PFSK-1 (cell line): ENCODE data around the gene TAAR5.

Source experiments
- FOXP2 ChIP-seq: optimal IDR thresholded peaks from 2 replicates; pipeline ENCODE3; 2011; ENCODE audit warnings: borderline replicate concordance, control low read depth, inconsistent platforms; ENCODE audit not compliant: insufficient read depth; ENCODE audit errors: extremely low read length, extremely low read depth
- POLR2AphosphoS5 ChIP-seq: IDR thresholded peaks from 2 replicates; pipeline ENCODE4 v1.6.1; 2012; ENCODE audit warnings: low read depth, mild to moderate bottlenecking, control low read depth, low read length, moderate library complexity
- SIN3A ChIP-seq: IDR thresholded peaks from 2 replicates; pipeline ENCODE4 v1.6.1; 2012; ENCODE audit warnings: mild to moderate bottlenecking, low read length, moderate library complexity, borderline replicate concordance; ENCODE audit not compliant: insufficient read depth
- TAF1 ChIP-seq: IDR thresholded peaks from 2 replicates; pipeline ENCODE4 v1.6.1; 2012; ENCODE audit warnings: low read length, control low read depth, borderline replicate concordance; ENCODE audit not compliant: insufficient read depth
- TF ChIP-seq, protein P1 (sequence below), 2 experiments: IDR thresholded peaks; 2 replicates each; pipeline versions ENCODE4 v1.6.1 to v1.8.0; 2011 to 2012; ENCODE audit warnings: low read depth in 2 of 2, low read length in 2 of 2, control low read depth in 1 of 2, inconsistent platforms in 1 of 2, mild to moderate bottlenecking in 1 of 2, moderate library complexity in 1 of 2; ENCODE audit not compliant: insufficient read depth in 1 of 2

Gene TAAR5

DNA sequence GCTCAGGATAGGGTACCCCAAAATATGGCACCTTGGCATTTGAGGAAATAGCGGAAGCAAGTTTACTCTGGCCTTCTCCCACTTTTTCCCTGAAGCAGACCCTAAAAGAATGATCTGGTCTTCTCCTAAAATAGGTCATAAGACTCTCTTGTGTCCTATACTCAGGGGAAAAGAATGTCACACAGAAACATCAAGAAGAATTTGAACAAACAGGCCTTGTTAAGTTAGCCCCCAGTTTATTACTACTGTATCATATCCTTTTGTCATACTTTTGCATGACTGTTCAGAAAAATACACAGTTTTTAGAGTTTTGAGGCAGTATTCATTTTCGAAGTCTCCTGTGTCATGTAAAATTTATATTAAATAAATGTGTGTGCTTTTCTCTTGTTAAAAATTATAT is 22.1 kb upstream of the TAAR5 start:
- no peak for TF ChIP-seq TAF1
- TF ChIP-seq SIN3A: no peak
- TF ChIP-seq, protein P1, sequence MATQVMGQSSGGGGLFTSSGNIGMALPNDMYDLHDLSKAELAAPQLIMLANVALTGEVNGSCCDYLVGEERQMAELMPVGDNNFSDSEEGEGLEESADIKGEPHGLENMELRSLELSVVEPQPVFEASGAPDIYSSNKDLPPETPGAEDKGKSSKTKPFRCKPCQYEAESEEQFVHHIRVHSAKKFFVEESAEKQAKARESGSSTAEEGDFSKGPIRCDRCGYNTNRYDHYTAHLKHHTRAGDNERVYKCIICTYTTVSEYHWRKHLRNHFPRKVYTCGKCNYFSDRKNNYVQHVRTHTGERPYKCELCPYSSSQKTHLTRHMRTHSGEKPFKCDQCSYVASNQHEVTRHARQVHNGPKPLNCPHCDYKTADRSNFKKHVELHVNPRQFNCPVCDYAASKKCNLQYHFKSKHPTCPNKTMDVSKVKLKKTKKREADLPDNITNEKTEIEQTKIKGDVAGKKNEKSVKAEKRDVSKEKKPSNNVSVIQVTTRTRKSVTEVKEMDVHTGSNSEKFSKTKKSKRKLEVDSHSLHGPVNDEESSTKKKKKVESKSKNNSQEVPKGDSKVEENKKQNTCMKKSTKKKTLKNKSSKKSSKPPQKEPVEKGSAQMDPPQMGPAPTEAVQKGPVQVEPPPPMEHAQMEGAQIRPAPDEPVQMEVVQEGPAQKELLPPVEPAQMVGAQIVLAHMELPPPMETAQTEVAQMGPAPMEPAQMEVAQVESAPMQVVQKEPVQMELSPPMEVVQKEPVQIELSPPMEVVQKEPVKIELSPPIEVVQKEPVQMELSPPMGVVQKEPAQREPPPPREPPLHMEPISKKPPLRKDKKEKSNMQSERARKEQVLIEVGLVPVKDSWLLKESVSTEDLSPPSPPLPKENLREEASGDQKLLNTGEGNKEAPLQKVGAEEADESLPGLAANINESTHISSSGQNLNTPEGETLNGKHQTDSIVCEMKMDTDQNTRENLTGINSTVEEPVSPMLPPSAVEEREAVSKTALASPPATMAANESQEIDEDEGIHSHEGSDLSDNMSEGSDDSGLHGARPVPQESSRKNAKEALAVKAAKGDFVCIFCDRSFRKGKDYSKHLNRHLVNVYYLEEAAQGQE (IDR thresholded peaks at IDR 0.05; ENCODE audit: insufficient read depth in 1 of 2, low read depth in 2 of 2, low read length in 2 of 2): no peak
- no peak for TF ChIP-seq FOXP2
- TF ChIP-seq POLR2AphosphoS5: no peak

DNA sequence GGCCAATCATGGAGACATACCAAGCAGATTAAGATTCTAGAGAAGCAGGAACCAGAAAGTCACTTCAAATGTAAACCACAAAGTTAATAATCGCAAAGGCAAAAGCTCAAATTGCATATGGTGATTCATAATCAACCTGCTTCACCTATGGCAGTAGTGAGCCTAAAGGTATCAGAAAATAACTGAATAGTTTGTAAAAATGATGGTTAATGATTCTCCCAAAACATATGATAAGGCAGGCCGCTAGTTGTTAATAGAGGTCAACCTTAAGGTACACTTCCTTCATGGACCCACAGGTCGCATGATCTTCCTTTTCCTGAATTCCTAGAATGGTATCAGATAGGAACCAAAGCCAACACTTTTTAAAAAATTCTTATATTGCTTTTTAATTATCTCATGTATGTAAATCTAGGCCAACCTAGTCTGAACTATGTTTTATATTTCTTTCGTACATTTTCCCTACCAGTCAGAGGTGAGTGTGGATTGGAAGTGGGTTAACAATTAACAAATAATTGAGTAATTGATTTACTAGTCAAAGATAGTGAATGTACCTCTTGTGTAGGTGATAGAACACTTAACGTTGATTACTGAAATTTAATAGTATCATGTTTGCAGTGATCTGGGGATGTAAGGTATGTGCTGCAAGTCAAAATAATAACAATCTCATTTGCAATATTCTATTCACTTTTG is 18.1 kb upstream of the TAAR5 start:
- TF ChIP-seq TAF1: no peak
- no peak for TF ChIP-seq FOXP2
- TF ChIP-seq, protein P1 (IDR thresholded peaks at IDR 0.05; ENCODE audit: insufficient read depth in 1 of 2, low read depth in 2 of 2, low read length in 2 of 2): no peak
- no peak for TF ChIP-seq SIN3A
- TF ChIP-seq POLR2AphosphoS5: no peak

DNA sequence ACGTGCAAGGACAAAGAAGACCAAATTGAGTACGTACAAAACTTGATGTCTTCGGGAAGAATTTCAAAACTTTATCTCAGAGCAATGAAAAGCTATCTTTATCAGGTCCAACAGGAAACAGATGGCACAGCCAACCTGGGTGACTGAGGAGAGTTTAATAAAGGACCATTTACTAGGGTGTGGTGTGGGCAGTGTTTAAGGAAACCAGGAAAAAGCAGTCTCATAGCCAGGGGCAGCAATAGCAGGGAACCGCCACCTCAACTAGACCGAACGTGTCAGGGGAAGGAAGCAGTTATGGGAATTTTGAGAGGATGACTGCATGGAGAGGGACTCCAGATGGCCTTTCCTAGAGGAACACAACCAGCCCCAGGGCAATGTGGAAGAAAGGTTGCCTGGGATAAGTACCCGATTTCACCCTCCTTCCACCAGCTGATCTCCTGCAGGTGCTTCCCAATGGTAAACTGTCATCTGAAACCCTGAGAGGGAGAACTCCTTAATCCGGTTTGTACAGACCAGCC is 15.2 kb upstream of the TAAR5 start:
- no peak for TF ChIP-seq SIN3A
- TF ChIP-seq, protein P1 (IDR thresholded peaks at IDR 0.05; ENCODE audit: insufficient read depth in 1 of 2, low read depth in 2 of 2, low read length in 2 of 2): no peak
- no peak for TF ChIP-seq TAF1
- TF ChIP-seq POLR2AphosphoS5: no peak
- no peak for TF ChIP-seq FOXP2

DNA sequence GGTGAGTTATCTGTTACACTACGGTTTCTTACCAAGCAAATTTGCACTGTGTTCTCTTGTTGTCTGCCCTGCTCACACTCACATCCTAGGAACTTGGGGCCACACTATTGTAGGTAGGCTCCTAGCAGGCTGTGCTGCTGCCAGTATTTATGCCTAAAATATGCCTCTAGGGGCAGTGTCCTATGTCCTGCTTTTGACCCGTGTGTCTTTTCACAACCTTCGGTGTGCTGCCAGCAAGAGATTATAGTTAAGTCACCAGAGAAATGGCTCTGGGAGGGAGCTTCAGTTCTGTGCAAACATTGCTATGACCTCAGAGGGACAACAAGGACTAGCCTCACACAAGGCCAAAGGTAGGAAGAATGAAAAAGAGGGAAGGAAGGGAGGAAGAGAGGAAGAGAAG is 8.9 kb upstream of the TAAR5 start:
- TF ChIP-seq TAF1: no peak
- TF ChIP-seq SIN3A: no peak
- TF ChIP-seq FOXP2: no peak
- TF ChIP-seq, protein P1 (IDR thresholded peaks at IDR 0.05; ENCODE audit: insufficient read depth in 1 of 2, low read depth in 2 of 2, low read length in 2 of 2): no peak
- no peak for TF ChIP-seq POLR2AphosphoS5

DNA sequence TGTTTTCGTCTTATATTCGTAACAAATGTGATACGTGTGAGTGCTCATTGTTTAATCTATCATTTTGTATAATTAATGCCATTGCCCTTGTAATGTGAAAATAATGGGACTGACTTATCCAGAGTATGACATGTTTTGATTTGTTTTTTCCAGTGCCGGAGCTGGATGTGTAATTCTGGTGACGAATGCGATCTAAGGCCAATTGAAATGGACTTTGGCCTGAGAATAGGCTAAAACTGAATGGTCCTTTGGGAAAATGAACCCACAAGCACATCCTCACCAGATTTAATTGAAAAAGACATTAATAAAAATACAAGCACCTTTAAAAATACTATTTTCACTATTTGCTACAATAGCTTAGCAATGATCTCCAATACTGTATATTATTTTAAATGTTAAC is 6.7 kb upstream of the TAAR5 start:
- no peak for TF ChIP-seq FOXP2
- TF ChIP-seq, protein P1 (IDR thresholded peaks at IDR 0.05; ENCODE audit: insufficient read depth in 1 of 2, low read depth in 2 of 2, low read length in 2 of 2): no peak
- TF ChIP-seq POLR2AphosphoS5: no peak
- no peak for TF ChIP-seq SIN3A
- TF ChIP-seq TAF1: no peak
